ENCODE data around the gene TRIM7.

TRIM7 gene

DNA sequence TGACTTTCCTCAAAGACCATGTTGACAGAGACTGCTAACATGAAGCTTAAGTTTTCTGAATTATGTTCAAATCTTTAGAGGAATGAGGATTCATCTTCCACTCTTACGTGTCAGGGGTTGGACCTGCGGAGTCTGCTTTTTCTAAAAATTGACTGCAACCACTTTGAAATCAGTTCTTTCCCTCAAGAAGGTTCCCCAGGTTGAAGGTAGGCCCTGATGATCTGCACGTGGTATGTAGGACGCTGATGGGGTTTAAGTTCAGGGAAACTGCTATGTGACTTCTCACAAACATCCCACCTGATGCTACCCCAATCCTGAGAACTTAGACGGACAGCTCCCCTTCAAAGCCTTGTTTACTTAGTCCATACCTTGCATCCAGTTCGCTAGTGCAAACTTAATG lies 31.5 kb upstream of the TRIM7 start:
- H3K36me3 ChIP-seq (ENCODE audit: insufficient read depth): peaks cover 17% of the 10 kb centered on the region; the same call in 1 of the 2 replicates
- TF ChIP-seq, protein P1, sequence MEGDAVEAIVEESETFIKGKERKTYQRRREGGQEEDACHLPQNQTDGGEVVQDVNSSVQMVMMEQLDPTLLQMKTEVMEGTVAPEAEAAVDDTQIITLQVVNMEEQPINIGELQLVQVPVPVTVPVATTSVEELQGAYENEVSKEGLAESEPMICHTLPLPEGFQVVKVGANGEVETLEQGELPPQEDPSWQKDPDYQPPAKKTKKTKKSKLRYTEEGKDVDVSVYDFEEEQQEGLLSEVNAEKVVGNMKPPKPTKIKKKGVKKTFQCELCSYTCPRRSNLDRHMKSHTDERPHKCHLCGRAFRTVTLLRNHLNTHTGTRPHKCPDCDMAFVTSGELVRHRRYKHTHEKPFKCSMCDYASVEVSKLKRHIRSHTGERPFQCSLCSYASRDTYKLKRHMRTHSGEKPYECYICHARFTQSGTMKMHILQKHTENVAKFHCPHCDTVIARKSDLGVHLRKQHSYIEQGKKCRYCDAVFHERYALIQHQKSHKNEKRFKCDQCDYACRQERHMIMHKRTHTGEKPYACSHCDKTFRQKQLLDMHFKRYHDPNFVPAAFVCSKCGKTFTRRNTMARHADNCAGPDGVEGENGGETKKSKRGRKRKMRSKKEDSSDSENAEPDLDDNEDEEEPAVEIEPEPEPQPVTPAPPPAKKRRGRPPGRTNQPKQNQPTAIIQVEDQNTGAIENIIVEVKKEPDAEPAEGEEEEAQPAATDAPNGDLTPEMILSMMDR (conservative IDR thresholded peaks at IDR 0.05; ENCODE audit: low read depth, low read length): no peak
- peaks cover 31% of the 10 kb centered on the region for H3K79me2 ChIP-seq (ENCODE audit: insufficient read depth, low read depth)
- H3K27ac ChIP-seq: no peak overlapping the region
- 0 out of 2 replicates have a peak, but pooled peaks cover 8% of the 10 kb centered on the region for H4K20me1 ChIP-seq (ENCODE audit: insufficient read depth)
- no peak overlapping the region for H3K4me3 ChIP-seq (IDR thresholded peaks at IDR 0.05; ENCODE audit: insufficient read depth, low read depth, low read length)
- no peak overlapping the region for H3K9ac ChIP-seq
- no peaks in the 10 kb centered on the region for H3K27me3 ChIP-seq (ENCODE audit: insufficient read depth, low read depth)
- H2AFZ ChIP-seq (ENCODE audit: low read depth): no peak overlapping the region
- no peak overlapping the region for H3K4me2 ChIP-seq
- H3K4me1 ChIP-seq (ENCODE audit: low read depth, poor library complexity, severe bottlenecking): peaks cover 9% of the 10 kb centered on the region

DNA sequence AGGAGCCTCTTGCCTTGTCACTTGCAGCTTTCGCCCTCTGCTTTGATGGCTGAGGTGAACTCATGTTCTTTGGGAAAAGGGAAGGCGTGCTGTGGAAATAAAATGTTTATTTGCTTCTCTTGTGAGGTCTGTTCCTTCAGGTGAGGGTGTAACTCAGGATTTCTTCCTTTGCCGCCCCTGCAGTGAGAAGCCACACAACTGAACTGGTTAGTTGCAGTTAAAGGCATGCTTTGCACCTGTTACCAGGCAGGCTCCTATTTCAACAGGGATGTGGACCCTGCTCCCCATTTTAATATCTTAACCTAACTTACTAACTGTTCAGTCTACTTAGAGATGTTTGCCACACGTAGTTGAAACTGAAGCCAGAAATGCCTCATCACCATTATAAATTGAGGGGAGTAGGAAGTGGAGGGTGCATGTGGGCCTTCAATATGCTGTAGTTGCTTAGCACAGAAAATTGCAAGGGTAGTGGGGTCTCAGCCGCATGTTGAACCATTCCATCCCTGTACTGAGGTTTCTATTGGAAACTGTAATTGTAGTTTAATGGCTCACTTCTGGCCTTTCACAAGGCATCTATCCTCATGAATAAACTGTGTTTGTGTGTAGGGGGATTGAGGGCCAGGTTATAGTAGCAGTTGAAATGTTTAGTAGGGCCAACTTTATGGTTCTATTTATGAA lies 30.8 kb upstream of the TRIM7 start:
- Histone ChIP-seq H3K9ac (no peak overlapping the region), H3K4me2 (no peak overlapping the region), H3K79me2 (ENCODE audit: insufficient read depth, low read depth) (peaks cover 25% of the 10 kb centered on the region), H3K36me3 (ENCODE audit: insufficient read depth) (peaks cover 17% of the 10 kb centered on the region; the same call in 1 of the 2 replicates), H4K20me1 (ENCODE audit: insufficient read depth) (0 out of 2 replicates have a peak, but pooled peaks cover 8% of the 10 kb centered on the region), H3K4me1 (ENCODE audit: low read depth, poor library complexity, severe bottlenecking) (peaks cover 4% of the 10 kb centered on the region), H2AFZ (ENCODE audit: low read depth) (no peak overlapping the region), H3K4me3 (IDR thresholded peaks at IDR 0.05; ENCODE audit: insufficient read depth, low read depth, low read length) (no peak overlapping the region), H3K27ac (no peak overlapping the region), H3K27me3 (ENCODE audit: insufficient read depth, low read depth) (no peaks in the 10 kb centered on the region)
- TF ChIP-seq, protein P1 (conservative IDR thresholded peaks at IDR 0.05; ENCODE audit: low read depth, low read length): no peak

DNA sequence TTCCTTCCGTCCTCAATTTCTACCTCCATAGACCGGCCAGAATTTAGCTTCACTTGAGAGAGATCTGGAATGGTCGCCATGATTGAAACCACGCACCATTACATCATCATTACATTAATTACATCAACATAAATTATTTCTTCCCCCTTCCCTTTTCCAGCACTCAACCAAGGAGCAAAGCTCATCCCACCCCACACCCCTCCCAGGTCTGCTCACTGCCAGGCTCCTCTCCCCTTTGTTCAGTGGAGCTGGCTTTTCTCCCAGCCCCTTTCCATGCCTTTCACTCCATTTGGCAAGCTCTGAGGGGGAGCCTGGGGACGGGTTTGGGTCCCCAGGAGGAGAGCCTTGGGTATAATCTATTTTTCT lies 30.3 kb upstream of the TRIM7 start:
- no peaks in the 10 kb centered on the region for H3K4me1 ChIP-seq (ENCODE audit: low read depth, poor library complexity, severe bottlenecking)
- no peak overlapping the region for H3K27ac ChIP-seq
- peaks cover 17% of the 10 kb centered on the region; the same call in 1 of the 2 replicates for H3K36me3 ChIP-seq (ENCODE audit: insufficient read depth)

DNA sequence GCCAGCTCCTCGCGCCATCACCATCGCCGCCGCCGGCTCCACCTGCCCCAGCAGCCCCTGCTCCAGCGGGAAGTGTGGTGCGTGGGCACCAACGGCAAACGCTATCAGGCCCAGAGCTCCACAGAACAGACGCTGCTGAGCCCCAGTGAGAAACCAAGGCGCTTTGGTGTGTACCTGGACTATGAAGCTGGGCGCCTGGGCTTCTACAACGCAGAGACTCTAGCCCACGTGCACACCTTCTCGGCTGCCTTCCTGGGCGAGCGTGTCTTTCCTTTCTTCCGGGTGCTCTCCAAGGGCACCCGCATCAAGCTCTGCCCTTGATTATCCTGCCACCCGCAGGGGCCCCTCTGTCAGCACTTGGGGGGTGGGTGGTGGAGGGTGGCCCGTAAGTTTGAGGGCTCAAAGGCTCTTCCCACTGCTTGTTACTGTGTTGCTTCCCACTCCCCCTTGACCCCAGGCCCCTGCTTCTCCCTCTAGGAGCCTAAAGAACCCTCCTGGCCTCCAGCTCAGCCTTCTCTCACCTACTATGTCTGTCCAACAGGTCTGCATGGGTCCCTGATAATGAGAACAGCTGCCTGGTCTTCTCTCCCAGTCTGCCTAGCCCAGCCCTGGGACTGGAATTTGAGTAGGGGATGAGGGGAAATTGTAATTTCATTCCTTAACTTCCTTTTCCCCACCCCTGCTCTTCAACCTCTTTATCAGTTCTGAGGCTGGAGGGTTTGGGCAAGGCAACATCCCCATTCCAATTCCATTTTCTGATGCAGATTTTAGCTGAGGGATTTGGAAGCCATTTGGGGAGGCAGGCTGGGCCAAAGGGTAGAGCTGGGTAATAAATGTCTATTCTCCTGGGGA lies 29.7 kb upstream of the TRIM7 start:
- Histone ChIP-seq H3K27ac (peak overlapping the region; percentile 9; the same call in 1 of the 2 replicates), H3K4me1 (ENCODE audit: low read depth, poor library complexity, severe bottlenecking) (no peaks in the 10 kb centered on the region), H4K20me1 (ENCODE audit: insufficient read depth) (0 out of 2 replicates have a peak, but pooled peaks cover 8% of the 10 kb centered on the region), H3K27me3 (ENCODE audit: insufficient read depth, low read depth) (no peaks in the 10 kb centered on the region), H3K36me3 (ENCODE audit: insufficient read depth) (peaks cover 17% of the 10 kb centered on the region; the same call in 1 of the 2 replicates), H2AFZ (ENCODE audit: low read depth) (no peak overlapping the region), H3K79me2 (ENCODE audit: insufficient read depth, low read depth) (peaks cover 15% of the 10 kb centered on the region; the same call in 1 of the 2 replicates), H3K4me2 (no peak overlapping the region), H3K9ac (no peak overlapping the region), H3K4me3 (IDR thresholded peaks at IDR 0.05; ENCODE audit: insufficient read depth, low read depth, low read length) (no peak overlapping the region)
- TF ChIP-seq, protein P1 (conservative IDR thresholded peaks at IDR 0.05; ENCODE audit: low read depth, low read length): no peak

More for the DNA sequence above, 30.3 kb upstream of the TRIM7 start:
- TF ChIP-seq, protein P1 (conservative IDR thresholded peaks at IDR 0.05; ENCODE audit: low read depth, low read length): no peak
- Histone ChIP-seq H3K9ac (no peak overlapping the region), H3K4me3 (IDR thresholded peaks at IDR 0.05; ENCODE audit: insufficient read depth, low read depth, low read length) (no peak overlapping the region), H3K79me2 (ENCODE audit: insufficient read depth, low read depth) (peaks cover 20% of the 10 kb centered on the region; the same call in 1 of the 2 replicates), H3K4me2 (no peak overlapping the region), H4K20me1 (ENCODE audit: insufficient read depth) (0 out of 2 replicates have a peak, but pooled peaks cover 8% of the 10 kb centered on the region), H3K27me3 (ENCODE audit: insufficient read depth, low read depth) (no peaks in the 10 kb centered on the region), H2AFZ (ENCODE audit: low read depth) (no peak overlapping the region)

Measured in KMS-11 (cell line).